GM23338 (cell line): ENCODE data around the gene RNF112. TPM values are rescaled to one million over a fixed set of nuclear protein-coding genes. Genes with fewer than 3 reads are reported as not detected.

ENCODE experiments used
- ATAC-seq: fragments of 200-7000 bp; cut with Tn5 transposase; 3 replicates; pipeline ENCODE4 v1.9.1; 2020
- DNase-seq: peaks from one replicate; pipeline ENCODE4 v3.0.0-alpha.2; 2015; ENCODE audit warnings: low spot score
- H2AFZ ChIP-seq: fragments of 200-600 bp; sonication (generic); 2 replicates; pipeline ENCODE4 v1.8.0; 2016; ENCODE audit warnings: antibody characterized with exemption, mild to moderate bottlenecking, moderate library complexity
- H3F3A ChIP-seq: fragments of 200-600 bp; sonication (generic); replicated peaks from 2 replicates; pipeline ENCODE4 v1.8.0; 2017; ENCODE audit warnings: antibody characterized with exemption, mixed run types, low read depth
- H3K27ac ChIP-seq: fragments of 200-600 bp; sonication (generic); 2 replicates; pipeline ENCODE4 v1.6.1; 2016; ENCODE audit warnings: low read depth
- H3K27me3 ChIP-seq: fragments of 200-600 bp; sonication (generic); 2 replicates; pipeline ENCODE4 v1.8.0; 2016; ENCODE audit warnings: mild to moderate bottlenecking, mixed run types, moderate library complexity; ENCODE audit not compliant: insufficient read depth
- H3K36me3 ChIP-seq: fragments of 200-600 bp; sonication (generic); 2 replicates; pipeline ENCODE4 v1.8.0; 2016; ENCODE audit warnings: mild to moderate bottlenecking; ENCODE audit not compliant: insufficient read depth
- H3K4me1 ChIP-seq: fragments of 200-600 bp; sonication (generic); 2 replicates; pipeline ENCODE4 v1.8.0; 2016; ENCODE audit warnings: mild to moderate bottlenecking, moderate library complexity; ENCODE audit not compliant: insufficient read depth
- H3K4me2 ChIP-seq: fragments of 200-600 bp; sonication (generic); 2 replicates; pipeline ENCODE4 v1.7.1; 2017; ENCODE audit warnings: mixed run types
- H3K4me3 ChIP-seq: fragments of 200-600 bp; sonication (generic); 2 replicates; pipeline ENCODE4 v1.6.1; 2016; ENCODE audit warnings: mixed run types
- H3K79me2 ChIP-seq: fragments of 200-600 bp; sonication (generic); replicated peaks from 2 replicates; pipeline ENCODE4 v1.8.0; 2017; ENCODE audit warnings: mild to moderate bottlenecking; ENCODE audit not compliant: insufficient read depth
- H3K9me2 ChIP-seq: fragments of 200-600 bp; sonication (generic); 2 replicates; pipeline ENCODE4 v1.8.0; 2017; ENCODE audit not compliant: insufficient read depth
- H4K20me1 ChIP-seq: fragments of 200-600 bp; sonication (generic); replicated peaks from 2 replicates; pipeline ENCODE4 v1.8.0; 2017; ENCODE audit warnings: mild to moderate bottlenecking; ENCODE audit not compliant: insufficient read depth
- H3K27ac Mint-ChIP-seq: 2 replicates; pipeline ENCODE4 v1.8.0; 2020; ENCODE audit warnings: inconsistent platforms, mild to moderate bottlenecking, moderate library complexity, mixed read lengths
- H3K27me3 Mint-ChIP-seq: 3 replicates; pipeline ENCODE4 v1.8.0; 2022; ENCODE audit warnings: low read depth, mild to moderate bottlenecking, moderate library complexity, mixed read lengths, inconsistent platforms; ENCODE audit not compliant: insufficient read depth, poor library complexity
- H3K36me3 Mint-ChIP-seq: 3 replicates; pipeline ENCODE4 v1.8.0; 2021; ENCODE audit warnings: low read depth, mild to moderate bottlenecking, inconsistent platforms, moderate library complexity, mixed read lengths
- H3K4me1 Mint-ChIP-seq: 3 replicates; pipeline ENCODE4 v1.8.0; 2020; ENCODE audit warnings: mild to moderate bottlenecking, inconsistent platforms, mixed read lengths
- H3K4me3 Mint-ChIP-seq: 3 replicates; pipeline ENCODE4 v1.8.0; 2021; ENCODE audit warnings: moderate library complexity, mild to moderate bottlenecking, inconsistent platforms, mixed read lengths
- H3K9me3 Mint-ChIP-seq: 3 replicates; pipeline ENCODE4 v1.8.0; 2020; ENCODE audit warnings: moderate library complexity, mild to moderate bottlenecking, inconsistent platforms, mixed read lengths
- CREB1 ChIP-seq: fragments of 250-450 bp; sonication (Bioruptor Pico); IDR thresholded peaks from 2 replicates; pipeline ENCODE4 v1.5.0; 2020; ENCODE audit warnings: low read depth, mild to moderate bottlenecking, moderate library complexity
- ETS1 ChIP-seq: IDR thresholded peaks from 2 replicates; pipeline ENCODE4 v1.6.1; 2016; ENCODE audit warnings: antibody characterized with exemption
- EZH2 ChIP-seq: fragments of 200-600 bp; sonication (generic); IDR thresholded peaks from one replicate; pipeline ENCODE4 v1.8.0; 2017; ENCODE audit warnings: antibody characterized with exemption, mild to moderate bottlenecking, low read depth; ENCODE audit not compliant: unreplicated experiment
- NANOG ChIP-seq: IDR thresholded peaks from 2 replicates; pipeline ENCODE4 v1.6.1; 2016; ENCODE audit warnings: antibody characterized with exemption, borderline replicate concordance
- STAT1 ChIP-seq: IDR thresholded peaks from one replicate; pipeline ENCODE4 v1.6.1; 2016; ENCODE audit warnings: antibody characterized with exemption; ENCODE audit not compliant: unreplicated experiment
- ZNF331 ChIP-seq: fragments of 250-450 bp; sonication (Bioruptor Pico); IDR thresholded peaks from 2 replicates; pipeline ENCODE4 v1.5.0; 2020; ENCODE audit warnings: low read depth, mild to moderate bottlenecking, moderate library complexity
- ZNF462 ChIP-seq: fragments of 250-450 bp; sonication (Bioruptor Pico); IDR thresholded peaks from 2 replicates; pipeline ENCODE4 v1.5.0; 2020; ENCODE audit warnings: mild to moderate bottlenecking, moderate library complexity
- polyA plus RNA-seq: library from polyadenylated mRNA; unstranded; fragments of >200 nt; fragmentation: Nextera tagmentation; extraction: Ambion mirVana; gene quantifications from 2 replicates; pipeline ENCODE4 v1.2.1, GENCODE V29; 2016
- total RNA-seq: library from RNA; depleted of rRNA; stranded (reverse); fragments of >200 nt; shearing (Covaris generic); gene quantifications from 2 replicates; pipeline ENCODE4 v1.2.3, GENCODE V29; 2014

Gene RNF112
- total and polyA plus RNA-seq, 2 experiments from 2014 or later, result 0.42 to 4.1 TPM

GRCh38 chr17:19412510-19412909, 1.5 kb downstream of the RNF112 start:
- H3K4me2 ChIP-seq, result no peak overlapping the region
- no peaks in the 10 kb centered on the region for H3K27me3 ChIP-seq
- H3K36me3 ChIP-seq, result no peaks in the 10 kb centered on the region
- H3K4me3 ChIP-seq, result no peak overlapping the region
- H4K20me1 ChIP-seq, result no peaks in the 10 kb centered on the region
- H3F3A ChIP-seq, result no peaks in the 10 kb centered on the region
- H3K79me2 ChIP-seq, result no peaks in the 10 kb centered on the region
- peaks cover 13% of the 10 kb centered on the region for H3K27me3 Mint-ChIP-seq
- no peak overlapping the region for H3K27ac ChIP-seq
- H3K4me3 Mint-ChIP-seq, result no peak overlapping the region
- ATAC-seq (no peak), DNase-seq (no peak)
- no peaks in the 10 kb centered on the region; the same call in 2 of the 3 replicates for H3K36me3 Mint-ChIP-seq
- no peak overlapping the region for H3K27ac Mint-ChIP-seq
- H3K9me3 Mint-ChIP-seq, result no peaks in the 10 kb centered on the region
- TF ChIP-seq CREB1 (CRISPR knock-in tag) (no peak), NANOG (no peak), ETS1 (no peak), ZNF331 (CRISPR knock-in tag) (no peak)
- H3K4me1 Mint-ChIP-seq, result peaks cover 17% of the 10 kb centered on the region
- H3K4me1 ChIP-seq, result peaks cover 15% of the 10 kb centered on the region
- no peak overlapping the region for H2AFZ ChIP-seq
- no peaks in the 10 kb centered on the region for H3K9me2 ChIP-seq

- Histone ChIP-seq H3K4me2 (no peak overlapping the region), H3F3A (no peaks in the 10 kb centered on the region), H2AFZ (no peak overlapping the region), H3K27me3 (no peaks in the 10 kb centered on the region), H4K20me1 (no peaks in the 10 kb centered on the region), H3K79me2 (no peaks in the 10 kb centered on the region), H3K36me3 (no peaks in the 10 kb centered on the region), H3K9me2 (no peaks in the 10 kb centered on the region), H3K4me3 (no peak overlapping the region), H3K4me1 (peaks cover 15% of the 10 kb centered on the region), H3K27ac (no peak overlapping the region)
- ATAC-seq (no peak), DNase-seq (no peak)
- Mint-ChIP-seq H3K4me3 (no peak overlapping the region), H3K4me1 (peaks cover 17% of the 10 kb centered on the region), H3K36me3 (no peaks in the 10 kb centered on the region; the same call in 2 of the 3 replicates), H3K9me3 (no peaks in the 10 kb centered on the region), H3K27me3 (peaks cover 16% of the 10 kb centered on the region), H3K27ac (no peak overlapping the region)
- TF ChIP-seq EZH2 (no peak), STAT1 (no peak), ZNF331 (CRISPR knock-in tag) (no peak), CREB1 (CRISPR knock-in tag) (no peak), ZNF462 (CRISPR knock-in tag) (no peak)
Observed at GRCh38 chr17:19412984-19413383, 2.0 kb downstream of the RNF112 start.
